ENCODE results near the gene DUOXA2. TPM values are rescaled to one million over a fixed set of nuclear protein-coding genes. Genes with fewer than 3 reads are reported as not detected.
"Not testable (repeated sequence)": the region's sequence is repeated elsewhere in the genome, so short reads cannot be mapped to it uniquely, and the experiment has no call there.

The DUOXA2 gene
- total and polyA plus RNA-seq, 8 donors = 0.11 to 0.25 (median 0.18) TPM; not detected in 3

- Histone ChIP-seq H3K27me3 (peaks cover 25 to 73% of the 10 kb centered on the region in 2 donors), H3K9me3 (no peaks in the 10 kb centered on the region), H3K4me1 (peaks cover 0 to 26% of the 10 kb centered on the region in 2 donors), H3K4me3 (no peak overlapping the region), H3K27ac (no peak overlapping the region), H3K36me3 (no peaks in the 10 kb centered on the region)
- TF ChIP-seq, protein P1, sequence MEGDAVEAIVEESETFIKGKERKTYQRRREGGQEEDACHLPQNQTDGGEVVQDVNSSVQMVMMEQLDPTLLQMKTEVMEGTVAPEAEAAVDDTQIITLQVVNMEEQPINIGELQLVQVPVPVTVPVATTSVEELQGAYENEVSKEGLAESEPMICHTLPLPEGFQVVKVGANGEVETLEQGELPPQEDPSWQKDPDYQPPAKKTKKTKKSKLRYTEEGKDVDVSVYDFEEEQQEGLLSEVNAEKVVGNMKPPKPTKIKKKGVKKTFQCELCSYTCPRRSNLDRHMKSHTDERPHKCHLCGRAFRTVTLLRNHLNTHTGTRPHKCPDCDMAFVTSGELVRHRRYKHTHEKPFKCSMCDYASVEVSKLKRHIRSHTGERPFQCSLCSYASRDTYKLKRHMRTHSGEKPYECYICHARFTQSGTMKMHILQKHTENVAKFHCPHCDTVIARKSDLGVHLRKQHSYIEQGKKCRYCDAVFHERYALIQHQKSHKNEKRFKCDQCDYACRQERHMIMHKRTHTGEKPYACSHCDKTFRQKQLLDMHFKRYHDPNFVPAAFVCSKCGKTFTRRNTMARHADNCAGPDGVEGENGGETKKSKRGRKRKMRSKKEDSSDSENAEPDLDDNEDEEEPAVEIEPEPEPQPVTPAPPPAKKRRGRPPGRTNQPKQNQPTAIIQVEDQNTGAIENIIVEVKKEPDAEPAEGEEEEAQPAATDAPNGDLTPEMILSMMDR (IDR thresholded peaks at IDR 0.05) = no peak
- DNase-seq = no peak
- ATAC-seq = no peak
- intact Hi-C loops (cut with DNase I) = no loop called here
Observed at GRCh38 chr15:45134046-45134445, 19.9 kb downstream of the DUOXA2 start.

DNA sequence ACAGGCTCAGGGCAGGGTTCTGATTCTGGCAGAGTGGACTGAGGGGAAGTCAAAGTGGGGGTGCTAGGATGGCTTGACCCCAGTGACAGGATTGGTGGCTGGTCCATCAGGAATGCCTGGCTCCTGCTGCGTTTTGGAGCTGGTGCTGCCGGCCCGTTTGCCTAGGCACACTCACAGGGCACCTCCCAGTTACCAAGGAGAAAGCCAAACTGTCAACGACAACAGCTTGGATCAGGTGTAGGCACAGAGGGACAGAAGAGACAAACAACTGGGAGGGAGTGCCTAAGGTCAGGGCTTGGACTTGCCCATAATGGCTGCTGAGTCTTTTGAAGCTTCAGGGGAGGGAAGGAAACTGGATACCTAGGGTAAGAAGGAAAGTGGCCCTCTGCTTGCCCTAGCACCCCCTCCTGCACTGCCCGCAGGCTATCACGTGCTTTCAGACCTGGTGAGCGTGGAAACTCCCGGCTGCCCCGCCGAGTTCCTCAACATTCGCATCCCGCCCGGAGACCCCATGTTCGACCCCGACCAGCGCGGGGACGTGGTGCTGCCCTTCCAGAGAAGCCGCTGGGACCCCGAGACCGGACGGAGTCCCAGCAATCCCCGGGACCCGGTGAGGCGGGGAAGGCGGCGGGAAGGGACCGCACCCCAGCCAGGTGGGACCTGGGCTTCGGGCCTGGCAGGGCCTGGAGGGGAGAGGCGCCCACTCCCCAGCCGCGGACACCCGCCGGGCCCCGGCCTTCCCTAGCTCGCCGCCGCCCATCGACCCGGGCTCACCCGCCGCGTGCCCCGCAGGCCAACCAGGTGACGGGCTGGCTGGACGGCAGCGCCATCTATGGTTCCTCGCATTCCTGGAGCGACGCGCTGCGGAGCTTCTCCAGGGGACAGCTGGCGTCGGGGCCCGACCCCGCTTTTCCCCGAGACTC, 20.8 kb downstream of the DUOXA2 start:
- intact Hi-C loops (cut with DNase I) = no loop called here
- TF ChIP-seq, protein P1 (IDR thresholded peaks at IDR 0.05) = no peak
- DNase-seq (no peak), ATAC-seq (peak; percentile 7)
- Histone ChIP-seq H3K4me1 (peaks cover 0 to 20% of the 10 kb centered on the region in 2 donors), H3K36me3 (no peaks in the 10 kb centered on the region), H3K27me3 (peaks cover 16 to 64% of the 10 kb centered on the region in 2 donors), H3K9me3 (no peaks in the 10 kb centered on the region), H3K4me3 (peak overlapping the region in 1 of 2 donors; percentile 16), H3K27ac (no peak overlapping the region)

DNA sequence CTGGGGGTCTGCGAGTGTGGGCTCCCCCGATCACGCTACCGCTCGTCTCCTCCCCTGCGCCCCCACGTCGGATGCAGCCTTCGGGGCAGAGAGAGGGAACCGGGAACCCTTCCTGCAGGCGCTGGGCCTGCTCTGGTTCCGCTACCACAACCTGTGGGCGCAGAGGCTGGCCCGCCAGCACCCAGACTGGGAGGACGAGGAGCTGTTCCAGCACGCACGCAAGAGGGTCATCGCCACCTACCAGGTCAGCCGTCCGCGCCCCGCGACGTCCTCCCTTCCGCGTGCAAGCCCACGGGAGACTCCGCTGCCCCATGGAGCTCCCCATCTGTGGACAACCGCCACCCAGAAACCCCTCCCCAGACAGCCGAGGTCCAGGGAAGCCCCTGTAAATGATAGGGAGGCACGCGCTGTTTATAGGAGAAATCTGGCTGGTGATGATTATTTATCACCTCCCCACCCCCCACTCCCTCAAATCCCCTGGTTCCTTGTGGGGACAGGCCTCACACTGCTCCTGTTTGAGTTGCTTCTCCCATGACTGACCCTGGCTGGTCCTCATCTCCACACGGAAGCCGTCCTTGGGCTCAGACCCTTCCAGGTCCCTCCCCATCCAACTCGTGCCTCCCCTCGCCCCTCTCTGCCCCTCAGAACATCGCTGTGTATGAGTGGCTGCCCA, 21.7 kb downstream of the DUOXA2 start:
- Histone ChIP-seq H3K4me1 (peaks cover 0 to 18% of the 10 kb centered on the region in 2 donors), H3K27me3 (peaks cover 11 to 55% of the 10 kb centered on the region in 2 donors)
- intact Hi-C loops (cut with DNase I); H3K4me3 ChIP-seq; DNase-seq; H3K36me3 ChIP-seq; ATAC-seq; H3K27ac ChIP-seq; H3K9me3 ChIP-seq: not testable (repeated sequence)

- H3K27me3 ChIP-seq = peaks cover 11 to 50% of the 10 kb centered on the region in 2 donors
- H3K27ac ChIP-seq = no peak overlapping the region
- ATAC-seq (no peak), DNase-seq (no peak)
- no peaks in the 10 kb centered on the region for H3K9me3 ChIP-seq
- no peak overlapping the region for H3K4me3 ChIP-seq
- TF ChIP-seq, protein P1 (IDR thresholded peaks at IDR 0.05) = no peak
- intact Hi-C loops (cut with DNase I) = no loop called here
- H3K4me1 ChIP-seq = peaks cover 0 to 18% of the 10 kb centered on the region in 2 donors
- peaks cover 0 to 5% of the 10 kb centered on the region in 2 donors for H3K36me3 ChIP-seq
Observed at GRCh38 chr15:45136378-45136764, 22.2 kb downstream of the DUOXA2 start.

DNA sequence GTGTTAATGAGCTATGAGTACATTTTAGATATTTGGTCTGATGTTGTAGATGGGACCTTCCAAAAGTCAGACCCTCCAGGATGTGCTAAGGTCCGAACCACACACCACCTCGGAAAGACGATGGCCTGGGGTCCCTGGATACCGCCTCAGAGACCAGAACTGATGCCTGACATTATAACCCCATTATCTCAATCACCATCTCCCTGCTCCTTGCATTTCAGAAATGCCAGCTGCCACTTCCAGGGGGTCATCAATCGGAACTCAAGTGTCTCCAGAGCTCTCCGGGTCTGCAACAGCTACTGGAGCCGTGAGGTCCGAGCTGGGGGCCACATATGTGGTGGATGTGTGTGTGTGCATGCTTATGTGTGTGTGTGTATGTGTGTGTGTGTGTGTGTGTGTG, 23.6 kb downstream of the DUOXA2 start:
- intact Hi-C loops (cut with DNase I) = no loop called here
- Histone ChIP-seq H3K27ac (no peak overlapping the region), H3K4me3 (no peak overlapping the region), H3K27me3 (peaks cover 11 to 46% of the 10 kb centered on the region in 2 donors), H3K36me3 (peaks cover 0 to 10% of the 10 kb centered on the region in 2 donors), H3K9me3 (no peaks in the 10 kb centered on the region), H3K4me1 (peaks cover 0 to 18% of the 10 kb centered on the region in 2 donors)
- no peak for DNase-seq
- TF ChIP-seq, protein P1 (IDR thresholded peaks at IDR 0.05) = no peak
- no peak for ATAC-seq

Measured in left lung (tissue), 10 donors.